Colon (tissue), 2 donors: ENCODE data around the gene ZNF524.
"Not testable (repeated sequence)": the region's sequence is repeated elsewhere in the genome, so short reads cannot be mapped to it uniquely, and the experiment has no call there.

Source experiments
- FAIRE-seq: peaks from 2 replicates; lab custom pipeline; 2012; peaks lifted over from hg19 to GRCh38; lab: Jason Lieb, UNC
- donor health status: control.
- donor health status: control.

The ZNF524 gene

DNA sequence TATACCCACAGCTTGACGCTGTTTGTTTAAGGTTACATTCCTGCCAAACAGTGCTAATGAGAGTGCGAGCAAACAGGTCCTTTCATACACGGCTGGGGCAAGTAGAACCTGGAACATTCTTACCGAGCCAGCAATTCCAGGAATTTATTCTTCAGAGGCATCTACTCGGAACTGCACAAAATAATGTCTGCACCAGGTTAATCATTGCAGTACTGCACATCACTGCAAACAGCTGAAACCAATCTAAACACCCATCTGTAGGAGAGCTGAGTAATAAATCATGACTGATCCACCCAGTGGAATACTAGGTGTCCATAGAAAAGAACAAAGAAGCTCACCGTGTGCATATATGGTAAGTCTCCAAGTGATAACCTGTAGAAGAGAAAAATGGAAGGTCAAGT is 18.3 kb upstream of the ZNF524 start:
- FAIRE-seq = no peak

DNA sequence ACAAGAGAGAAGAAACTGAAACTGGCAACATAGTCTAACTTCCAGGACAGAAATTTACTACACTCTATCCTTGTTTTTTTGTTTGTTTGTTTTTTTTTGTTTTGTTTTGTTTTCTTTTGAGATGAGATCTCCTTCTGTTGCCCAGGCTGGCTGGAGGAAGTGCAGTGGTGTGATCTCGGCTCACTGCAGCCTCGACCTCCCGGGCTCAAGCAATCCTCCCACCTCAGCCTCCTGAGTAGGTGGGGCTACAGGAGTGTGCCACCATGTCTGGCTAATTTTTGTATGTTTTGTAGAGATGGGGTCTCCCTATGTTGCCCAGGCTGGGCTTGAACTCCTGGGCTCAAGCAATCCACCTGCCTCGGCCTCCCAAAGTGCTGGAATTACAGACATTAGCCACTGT is 17.8 kb upstream of the ZNF524 start:
- not testable (repeated sequence) for FAIRE-seq

DNA sequence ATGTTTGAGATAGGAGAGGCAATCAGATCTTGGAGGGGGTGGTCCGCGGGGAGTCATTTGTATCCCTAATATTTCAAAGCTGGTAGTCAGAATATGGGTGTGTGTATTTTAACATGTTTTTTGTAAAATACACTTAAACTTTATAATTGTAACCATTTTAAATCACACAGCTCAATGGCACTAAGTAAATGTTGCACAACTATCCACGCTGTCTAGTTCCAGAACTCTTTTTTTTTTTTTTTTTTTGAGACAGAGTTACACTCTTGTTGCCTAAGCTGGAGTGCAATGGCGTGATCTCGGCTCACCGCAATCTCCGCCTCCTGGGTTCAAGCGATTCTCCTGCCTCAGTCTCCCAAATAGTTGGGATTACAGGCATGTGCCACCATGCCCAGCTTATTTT is 16.2 kb upstream of the ZNF524 start:
- FAIRE-seq = not testable (repeated sequence)

DNA sequence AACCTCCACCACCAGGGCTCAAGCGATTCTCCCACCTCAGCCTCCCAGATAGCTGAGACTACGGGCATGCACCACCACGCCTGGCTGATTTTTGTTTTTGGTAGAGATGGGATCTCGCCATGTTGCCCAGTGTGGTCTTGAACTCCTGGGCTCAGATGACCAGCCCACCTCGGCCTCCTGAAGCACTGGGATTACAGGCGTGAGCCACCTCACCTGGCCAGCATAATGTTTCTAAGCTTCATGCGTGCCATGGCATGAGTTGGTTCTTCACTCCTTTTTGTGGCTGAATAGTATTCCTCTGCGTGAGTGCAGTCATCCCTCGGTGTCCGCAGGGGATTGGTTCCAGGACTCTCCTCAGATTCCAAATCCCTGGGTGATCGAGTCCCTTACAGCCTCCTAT is 15.2 kb upstream of the ZNF524 start:
- FAIRE-seq = no peak

DNA sequence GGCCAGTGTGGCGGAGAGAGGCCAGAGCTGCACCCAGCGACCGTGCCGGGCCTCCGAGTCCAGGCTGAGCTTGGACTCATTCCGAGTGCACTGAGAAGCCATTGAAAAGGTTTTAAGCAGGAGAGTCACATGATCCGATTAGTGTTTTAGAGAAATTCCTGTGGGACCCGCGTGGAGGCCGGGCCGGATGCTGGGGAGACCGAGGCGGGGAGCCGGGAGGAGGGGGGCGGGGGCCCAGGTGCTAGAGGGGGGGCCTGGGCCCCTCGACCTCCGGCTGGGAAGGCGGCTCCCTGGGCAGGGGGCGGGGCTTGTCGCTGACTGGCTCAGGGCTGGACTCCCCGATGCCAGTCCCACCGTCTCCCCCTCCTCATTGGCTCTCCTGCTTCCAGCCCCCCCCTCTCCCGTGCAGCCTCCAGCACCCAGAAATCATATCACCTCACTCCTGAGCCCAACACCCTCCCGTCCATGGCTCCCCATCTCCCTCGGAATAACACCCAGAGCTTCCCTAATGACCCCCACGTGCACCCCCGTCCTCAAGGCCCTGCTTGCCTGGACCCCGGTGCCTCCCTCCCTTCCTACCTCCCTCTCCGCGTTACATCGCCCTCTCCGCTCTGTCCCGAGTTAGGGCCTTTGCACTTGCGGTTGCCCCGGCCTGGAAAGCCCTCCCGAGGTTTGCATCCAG is 14.3 kb upstream of the ZNF524 start:
- no peak for FAIRE-seq

DNA sequence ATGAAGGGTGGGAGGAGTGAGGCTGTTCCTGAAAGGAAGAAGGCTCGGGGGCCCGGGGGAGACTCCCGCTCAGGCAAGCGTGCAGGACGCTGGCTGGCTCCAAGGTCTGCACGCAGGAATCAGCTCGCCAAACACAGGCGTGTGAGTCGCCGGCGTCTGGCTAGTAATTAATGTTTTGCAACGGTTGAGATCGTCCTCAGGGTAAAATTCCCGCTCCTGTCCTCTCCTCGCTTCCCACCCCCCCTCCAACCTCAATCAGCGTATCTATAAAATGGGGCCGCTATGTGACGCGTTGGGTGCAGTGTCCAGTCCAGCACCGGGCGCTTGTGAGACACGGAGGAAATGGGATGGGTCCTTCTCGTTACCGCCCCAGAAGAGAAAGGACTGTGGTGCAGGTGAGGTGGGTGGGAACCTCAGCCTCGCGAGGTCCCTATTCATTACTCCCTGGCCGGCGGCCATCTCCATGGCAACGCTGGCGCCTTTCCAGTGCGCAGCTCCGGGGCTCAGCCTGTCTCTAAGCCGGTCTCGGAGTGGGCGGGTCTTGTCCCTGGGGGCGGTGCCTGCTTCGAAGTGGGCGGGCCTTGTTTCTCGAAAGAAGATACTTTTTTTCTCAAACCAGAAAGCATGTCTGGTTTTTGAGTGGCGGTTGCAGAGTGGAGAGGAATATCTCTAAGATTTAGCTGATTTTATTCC is 13.0 kb upstream of the ZNF524 start:
- FAIRE-seq = peak; percentile 18

DNA sequence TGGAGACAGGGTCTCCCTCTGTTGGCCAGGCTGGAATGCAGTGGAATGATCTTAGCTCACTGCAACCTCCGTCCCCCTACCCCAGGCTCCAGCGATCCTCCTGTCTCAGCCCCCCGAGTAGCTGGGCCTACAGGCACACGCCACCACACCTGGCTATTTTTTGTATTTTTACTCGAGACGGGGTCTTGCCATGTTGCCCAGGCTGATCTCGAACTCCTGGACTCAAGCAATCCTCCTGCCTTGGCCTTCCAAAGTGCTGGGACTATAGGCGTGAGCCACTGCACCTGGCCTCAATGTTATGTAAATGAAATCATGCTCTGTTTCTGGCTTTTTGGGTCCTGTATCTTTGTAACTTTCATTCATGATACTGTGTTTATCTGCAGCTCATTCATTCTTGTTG is 11.3 kb upstream of the ZNF524 start:
- FAIRE-seq = no peak

DNA sequence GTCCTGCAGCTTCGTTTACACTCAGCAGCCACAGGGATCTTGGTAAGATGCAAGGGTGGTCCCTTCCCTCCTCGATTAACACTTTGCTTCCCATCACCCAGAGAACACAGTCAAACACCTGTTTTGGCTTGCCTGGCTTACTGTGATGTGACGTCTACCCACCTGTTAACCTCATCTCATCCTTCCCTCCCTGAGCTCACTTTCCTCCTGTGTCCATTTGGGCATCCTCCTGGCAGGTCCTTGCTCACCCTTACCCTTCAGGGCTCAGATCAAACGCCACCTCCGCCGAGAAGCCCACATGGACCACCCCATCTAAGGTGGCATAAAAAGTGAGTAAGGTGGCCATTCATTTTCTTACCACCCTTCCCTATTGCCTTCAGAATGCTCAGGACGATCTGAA is 10.0 kb upstream of the ZNF524 start:
- no peak for FAIRE-seq

DNA sequence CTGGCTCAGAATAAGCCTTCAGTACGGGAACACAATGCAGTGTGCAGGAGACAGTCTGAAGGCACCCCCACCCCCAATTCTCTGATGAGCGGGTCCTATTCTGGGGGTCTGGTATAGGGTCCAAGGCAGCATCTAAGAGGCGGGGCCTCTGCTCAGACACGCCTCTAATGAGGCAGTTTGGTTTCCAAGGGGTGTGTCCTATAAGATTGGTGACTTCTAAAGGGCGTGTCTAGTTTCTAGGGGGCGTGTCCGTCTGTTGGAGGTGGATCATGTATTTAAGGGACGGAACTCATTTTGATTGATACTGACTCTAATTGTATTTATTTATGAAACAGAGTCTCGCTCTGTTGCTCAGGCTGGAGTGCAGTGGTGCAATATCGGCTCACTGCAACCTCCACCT is 9.5 kb upstream of the ZNF524 start:
- no peak for FAIRE-seq

DNA sequence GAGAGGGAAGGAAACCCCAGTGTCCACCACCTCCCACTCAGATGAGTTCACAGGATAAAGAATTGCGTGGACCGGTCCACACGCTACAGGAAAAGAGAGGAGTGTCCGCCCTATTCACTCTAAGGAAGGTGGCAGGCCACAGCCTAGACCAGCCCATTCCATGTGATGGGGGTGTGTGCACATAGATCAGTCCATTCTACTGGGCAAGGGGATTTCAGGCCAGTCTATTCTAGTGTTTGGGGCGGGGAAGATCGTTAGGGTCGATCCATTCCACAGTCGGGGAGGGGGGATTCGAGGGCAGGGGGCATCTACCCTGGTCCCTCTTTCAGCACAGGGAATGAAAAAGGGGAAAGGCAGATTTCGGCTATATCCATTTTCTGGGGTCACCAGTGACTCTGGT is 8.5 kb upstream of the ZNF524 start:
- FAIRE-seq = no peak

DNA sequence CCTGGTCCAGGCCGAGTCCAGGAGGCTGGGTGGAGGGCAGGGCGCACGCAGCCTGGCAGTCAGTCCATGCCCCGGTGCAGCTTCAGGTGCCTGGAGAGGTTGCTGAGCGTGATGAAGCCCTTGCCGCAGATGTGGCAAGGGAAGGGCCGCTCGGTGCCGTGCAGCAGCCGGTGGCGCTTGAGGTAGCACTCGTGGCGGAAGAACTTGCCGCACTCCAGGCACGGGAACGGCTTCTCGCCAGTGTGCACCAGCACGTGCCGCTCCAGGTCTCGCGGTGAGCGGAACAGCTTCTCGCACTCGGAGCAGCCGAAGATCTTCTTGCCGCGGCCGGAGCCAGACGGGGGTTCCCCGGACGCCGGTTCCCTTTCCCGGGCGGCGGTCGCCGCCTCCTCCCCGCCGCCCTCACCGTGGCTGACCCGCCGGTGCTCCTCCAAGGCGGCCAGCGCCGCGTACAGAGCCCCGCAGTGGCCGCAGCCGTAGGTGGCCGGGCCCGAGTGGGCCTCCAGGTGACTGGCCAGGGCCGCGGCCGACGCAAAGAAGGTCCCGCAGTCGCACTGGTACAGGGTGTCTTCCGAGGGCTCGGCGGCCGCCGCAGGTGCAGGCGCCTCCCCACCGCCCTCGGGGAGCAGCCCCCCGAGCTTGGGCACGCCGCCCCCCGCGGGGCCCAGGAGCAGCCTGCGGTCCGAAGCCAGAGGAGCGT is 7.5 kb upstream of the ZNF524 start:
- FAIRE-seq = no peak

DNA sequence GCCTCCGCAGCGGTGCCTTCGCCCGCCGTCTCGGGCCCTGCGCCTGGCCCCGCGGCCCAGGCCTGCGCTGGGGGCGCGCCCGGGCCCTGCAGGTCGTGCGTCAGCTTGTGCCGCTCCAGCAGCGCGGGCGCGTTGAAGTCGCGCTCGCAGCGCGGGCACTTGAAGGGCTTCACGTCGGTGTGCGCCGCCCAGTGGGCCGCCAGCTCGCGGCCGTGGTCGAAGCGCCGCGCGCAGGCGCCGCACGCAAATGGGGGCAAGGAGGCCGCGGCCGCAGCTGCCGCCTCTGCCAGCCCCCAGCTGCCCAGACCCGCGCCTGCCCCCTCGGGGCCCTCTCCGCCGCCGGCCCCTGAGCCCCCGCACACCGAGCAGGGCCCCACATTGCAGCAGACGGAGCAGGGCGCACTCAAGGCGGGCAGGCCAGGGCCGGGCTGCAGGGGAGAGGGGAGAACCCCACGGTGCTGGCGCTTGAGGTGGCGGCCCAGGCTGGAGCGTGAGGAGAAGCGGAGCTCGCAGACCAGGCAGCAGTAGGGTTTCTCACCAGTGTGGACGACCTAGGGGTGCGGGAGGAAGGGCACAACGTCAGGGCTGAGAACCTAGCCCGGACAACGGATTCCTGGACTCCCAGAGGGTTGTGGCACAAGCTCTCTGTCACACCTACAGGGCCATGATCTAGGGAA is 6.9 kb upstream of the ZNF524 start:
- no peak for FAIRE-seq

DNA sequence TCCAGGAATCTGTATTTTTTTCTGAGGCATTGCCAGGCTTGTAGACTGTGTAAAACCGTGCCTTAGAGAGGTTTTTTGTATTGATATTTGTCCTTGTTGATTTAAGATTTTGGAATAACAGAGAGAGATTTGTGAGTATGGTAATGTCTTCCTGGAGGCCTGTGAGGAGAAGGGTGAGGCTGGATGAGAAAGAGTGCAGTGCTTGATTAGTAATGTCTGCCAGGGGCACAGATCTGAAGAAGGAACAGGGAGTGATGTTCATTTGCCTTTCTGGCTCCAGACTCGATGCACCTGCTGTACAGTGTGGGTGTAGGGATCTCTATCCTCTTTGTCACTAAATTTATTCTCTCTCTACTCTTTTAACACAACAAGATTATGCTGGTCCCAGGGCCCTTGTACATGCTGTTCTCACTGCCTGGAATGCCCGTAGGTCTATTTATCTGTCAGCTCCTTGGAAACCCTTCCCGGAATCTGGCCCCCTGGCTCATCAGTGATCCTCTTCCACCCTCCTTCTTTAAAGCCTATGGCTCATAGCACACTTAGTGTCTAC is 5.0 kb upstream of the ZNF524 start:
- FAIRE-seq = no peak

DNA sequence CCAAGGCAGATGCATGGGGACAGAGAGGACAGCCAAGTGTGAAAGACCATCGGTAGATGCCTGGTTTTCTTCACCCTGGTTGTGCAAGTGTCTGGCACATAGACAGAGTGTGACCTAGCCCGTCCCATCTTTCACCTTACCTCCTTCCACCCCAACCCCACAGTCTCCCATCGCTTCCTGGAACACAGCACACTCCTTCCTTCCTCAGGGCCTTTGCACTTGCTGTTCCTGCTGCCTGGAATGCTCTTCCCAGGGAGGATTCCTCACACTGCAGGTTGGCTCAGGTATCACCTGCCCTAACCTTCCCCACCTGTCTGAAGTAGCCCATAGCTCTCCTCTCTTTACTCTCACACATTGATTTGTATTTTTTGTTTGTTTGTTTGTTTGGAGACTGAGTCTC is 3.8 kb upstream of the ZNF524 start:
- no peak for FAIRE-seq

DNA sequence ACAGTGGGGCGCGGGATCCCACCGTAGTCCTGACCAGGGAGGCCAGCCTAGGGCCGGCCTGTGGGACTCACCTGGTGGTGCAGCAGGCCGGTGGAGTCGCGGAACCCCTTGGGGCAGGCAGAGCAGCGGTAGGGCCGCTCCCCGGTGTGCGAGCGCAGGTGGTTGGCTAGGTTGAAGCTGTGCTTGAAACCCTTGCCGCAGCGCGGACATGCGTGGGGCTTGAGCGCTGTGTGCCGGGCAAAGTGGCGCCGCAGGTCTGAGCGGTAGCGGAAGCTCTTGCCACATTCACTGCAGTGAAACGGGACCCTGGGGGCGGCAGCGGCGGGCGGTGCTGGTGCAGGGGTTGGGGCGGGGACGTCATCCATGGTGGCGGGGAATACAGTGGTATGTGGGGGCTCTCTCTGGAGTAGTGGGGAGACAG is 2.6 kb upstream of the ZNF524 start:
- FAIRE-seq = no peak

DNA sequence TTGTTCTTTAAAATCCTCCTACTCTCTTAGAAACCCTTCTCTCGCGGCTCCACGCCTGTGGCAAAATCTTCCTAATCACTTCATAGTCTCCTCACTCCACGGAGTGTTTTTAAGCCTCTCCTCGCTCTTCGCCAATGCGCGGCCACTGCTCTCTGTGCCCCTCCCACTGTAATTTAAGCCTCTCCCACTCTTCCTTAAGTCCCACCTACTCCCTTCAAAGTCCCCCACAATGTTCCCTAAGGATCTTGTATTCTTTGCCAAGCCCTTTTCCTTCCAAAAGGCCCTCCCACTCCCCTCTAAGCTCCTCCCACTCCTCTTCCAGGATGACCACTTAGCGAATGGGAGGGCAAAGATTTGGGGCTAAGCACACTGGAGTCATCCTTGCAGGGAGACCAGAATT is 2.1 kb upstream of the ZNF524 start:
- no peak for FAIRE-seq

DNA sequence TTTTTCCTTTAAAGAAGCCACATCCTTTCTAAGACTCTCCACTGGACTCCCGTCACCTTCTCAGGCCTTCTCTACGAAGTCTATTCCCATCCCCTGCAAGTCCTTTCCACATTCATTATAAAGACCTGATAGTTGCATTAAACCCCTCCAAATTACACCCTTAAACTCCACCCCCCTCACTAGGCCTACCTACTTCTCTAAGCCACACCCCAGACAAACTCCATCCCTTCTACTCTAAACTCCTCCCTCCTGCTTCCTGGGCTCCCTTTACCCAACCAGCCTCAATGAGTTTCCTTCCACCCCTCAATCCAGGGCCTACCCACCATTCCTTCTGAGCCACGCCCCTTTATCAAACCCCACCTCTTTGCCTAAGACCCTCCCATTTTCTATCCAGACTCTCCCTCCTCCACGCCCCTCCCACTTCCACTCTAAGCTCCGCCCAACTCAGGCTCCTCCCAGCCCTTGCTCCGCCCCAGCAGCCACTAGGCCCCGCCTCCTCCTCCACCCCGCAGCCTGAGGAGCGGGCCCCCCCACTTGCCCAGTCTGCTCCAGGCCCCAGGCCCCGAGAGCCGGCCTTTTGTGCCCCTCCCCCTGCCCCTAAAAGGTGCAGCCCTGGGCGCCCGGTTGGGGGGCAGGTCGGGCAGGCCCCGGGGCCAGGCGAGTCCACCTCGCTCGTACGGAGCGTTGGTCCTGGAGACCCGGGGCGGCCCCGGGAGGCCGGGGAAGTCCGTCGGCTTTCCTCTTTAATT is 1.2 kb upstream of the ZNF524 start:
- no peak for FAIRE-seq

DNA sequence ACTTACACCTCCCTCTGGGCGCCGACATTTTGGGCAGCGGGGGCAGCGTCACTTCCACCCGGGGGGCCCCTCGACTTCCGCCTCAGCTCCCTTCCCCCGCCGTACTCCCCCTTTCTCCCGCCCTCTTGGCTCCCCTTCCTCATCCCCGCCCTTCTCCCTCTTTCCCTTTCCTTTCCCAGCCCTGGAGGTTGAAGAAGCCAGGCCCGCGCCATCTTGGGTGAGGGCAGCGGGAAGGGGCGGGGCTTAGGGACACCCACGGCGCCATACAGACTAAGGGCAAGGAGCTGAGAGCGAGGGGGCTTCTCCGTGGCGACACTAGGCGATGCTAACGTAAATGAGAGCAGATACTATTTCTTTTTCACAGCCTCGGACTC is 633 bp upstream of the ZNF524 start, which contains the start of gene FIZ1:
FIZ1 (minus strand) TSS at position 50 of the 374 bp plus-strand sequence. CDS start 1,652 bp downstream, outside the sequence.
- no peak for FAIRE-seq

DNA sequence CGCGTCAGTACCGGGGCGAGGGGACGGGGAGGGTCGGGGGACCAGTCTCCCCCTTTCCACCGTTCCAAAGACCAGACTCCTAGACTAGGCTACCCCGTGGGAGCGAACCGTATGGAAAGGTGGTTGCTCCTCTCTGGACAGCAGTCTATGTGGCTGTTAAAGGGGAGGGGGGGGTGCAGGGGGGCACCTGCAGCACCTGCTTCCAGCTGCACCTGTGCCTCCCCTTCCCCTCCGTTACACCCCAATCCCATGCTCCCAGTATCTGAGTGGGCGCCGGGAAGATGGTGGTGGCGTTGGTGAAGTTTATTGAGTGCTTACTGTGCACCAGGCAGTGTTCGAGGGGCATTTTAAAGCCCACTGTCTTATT is 557 bp downstream of the ZNF524 start:
- FAIRE-seq = no peak

DNA sequence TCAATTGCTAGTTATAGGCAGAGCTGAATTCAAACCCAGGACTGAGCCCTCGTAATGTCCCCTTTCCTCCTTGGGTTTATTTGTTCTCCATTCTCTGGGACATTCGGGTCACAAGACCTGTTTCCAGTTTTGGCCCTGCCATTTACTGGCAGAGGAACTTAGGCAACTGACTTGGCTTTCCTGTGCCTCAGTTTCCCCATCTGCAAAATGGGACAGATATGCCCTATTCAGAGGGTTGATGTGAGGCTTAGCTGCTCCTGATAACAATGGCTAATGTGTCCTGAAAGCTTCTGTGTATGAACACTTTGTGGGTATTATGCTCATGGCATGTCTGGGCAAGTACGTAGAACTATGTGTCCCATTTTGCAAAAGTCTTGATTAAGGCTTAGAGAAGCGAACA is 996 bp downstream of the ZNF524 start:
- FAIRE-seq = no peak

DNA sequence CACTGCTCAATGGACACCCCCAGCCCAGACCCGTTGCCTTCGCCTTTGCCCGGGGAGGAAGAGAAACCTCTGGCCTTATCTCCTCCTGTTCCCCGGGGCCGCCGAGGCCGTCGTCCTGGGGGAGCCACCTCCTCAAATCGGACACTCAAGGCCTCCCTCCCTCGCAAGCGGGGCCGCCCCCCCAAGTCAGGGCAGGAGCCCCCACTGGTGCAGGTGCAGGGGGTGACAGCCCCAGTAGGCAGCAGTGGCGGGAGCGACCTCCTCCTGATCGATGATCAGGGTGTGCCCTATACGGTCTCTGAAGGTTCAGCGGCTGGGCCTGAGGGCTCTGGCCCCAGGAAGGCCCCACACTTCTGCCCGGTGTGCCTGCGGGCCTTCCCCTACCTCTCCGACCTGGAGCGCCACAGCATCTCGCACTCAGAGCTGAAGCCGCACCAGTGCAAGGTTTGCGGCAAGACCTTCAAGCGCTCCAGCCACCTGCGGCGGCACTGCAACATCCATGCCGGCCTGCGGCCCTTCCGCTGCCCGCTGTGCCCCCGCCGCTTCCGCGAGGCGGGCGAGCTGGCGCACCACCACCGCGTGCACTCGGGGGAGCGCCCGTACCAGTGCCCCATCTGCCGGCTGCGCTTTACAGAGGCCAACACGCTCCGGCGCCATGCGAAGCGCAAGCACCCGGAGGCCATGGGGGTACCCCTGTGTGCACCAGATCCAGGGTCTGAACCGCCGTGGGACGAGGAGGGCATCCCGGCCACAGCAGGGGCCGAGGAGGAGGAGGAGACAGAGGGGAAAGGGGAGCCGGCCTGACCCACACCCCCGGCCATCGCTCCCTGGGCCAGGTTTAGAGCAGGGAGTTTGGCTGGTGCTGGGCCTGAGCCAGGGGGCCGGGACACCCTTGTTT is 2.3 kb downstream of the ZNF524 start:
- FAIRE-seq = no peak
